NCI-H510A treated with DMSO at 0.1 percent for 48 hours (cell line): ENCODE results near the gene ST3GAL6.
A peak's percentile ranks its signal among the peaks of the same experiment; 100 is the strongest.
"Not testable (repeated sequence)": the region's sequence is repeated elsewhere in the genome, so short reads cannot be mapped to it uniquely, and the experiment has no call there.

Experiments
- DNase-seq: peaks from one replicate; lab custom pipeline; 2025; lab: John Stamatoyannopoulos, UW

ST3GAL6 gene

DNA sequence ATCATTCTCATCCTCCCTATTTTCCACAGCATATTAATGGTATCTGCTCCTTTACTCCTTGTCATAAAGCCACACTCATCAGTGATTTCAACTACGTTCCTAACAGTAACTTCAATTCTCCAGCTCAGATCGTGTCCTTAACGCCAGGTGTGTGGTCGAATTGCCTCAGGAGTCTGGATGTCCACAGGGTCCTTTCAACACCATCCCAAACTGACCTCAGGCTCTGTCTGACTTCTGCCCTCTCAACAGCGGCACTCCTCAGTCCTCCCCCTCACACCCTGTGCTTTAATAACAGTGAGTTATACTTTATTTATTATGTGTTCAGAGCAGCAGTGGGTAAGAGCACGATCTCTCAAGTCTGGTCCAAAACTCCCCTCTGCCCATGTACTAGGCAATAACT, 42.4 kb downstream of the ST3GAL6 start:
- no peak for DNase-seq

DNA sequence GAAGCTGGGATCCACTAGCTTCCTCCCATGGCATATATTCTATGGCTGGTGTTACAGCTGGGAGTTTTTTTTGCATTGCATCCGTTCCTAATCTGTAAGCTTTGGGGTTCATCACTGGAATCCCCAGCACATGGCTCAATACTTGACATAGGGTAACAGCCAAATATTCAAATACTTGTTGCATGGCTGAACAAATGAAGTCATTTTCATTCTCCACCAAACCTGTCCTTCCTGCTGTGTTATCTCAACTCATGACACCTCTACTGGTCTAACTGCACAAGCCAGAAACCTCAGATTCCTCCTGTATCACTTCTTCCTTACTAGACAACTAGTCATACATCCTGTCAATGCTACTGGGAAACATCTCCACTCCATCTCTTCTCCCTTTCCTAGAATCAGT, 43.4 kb downstream of the ST3GAL6 start:
- no peak for DNase-seq

DNA sequence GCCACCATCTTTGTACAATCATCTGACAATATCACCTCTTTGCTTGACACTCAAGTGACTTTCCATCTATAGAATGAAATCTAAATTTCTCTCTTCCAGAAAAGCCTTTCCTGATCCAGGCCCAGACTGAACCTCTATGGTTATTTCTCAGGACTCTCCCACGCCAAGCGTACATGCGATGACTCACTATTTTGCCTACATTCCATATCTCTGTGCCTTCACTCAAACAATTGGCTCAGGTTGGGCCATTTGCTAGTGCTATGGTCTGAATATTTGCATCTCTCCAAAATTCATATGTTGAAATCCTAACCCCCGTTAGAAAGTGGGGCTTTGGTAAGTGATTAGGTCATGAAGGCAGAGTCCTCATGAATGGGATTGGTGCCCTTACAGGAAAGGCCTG, 43.9 kb downstream of the ST3GAL6 start:
- DNase-seq = no peak

DNA sequence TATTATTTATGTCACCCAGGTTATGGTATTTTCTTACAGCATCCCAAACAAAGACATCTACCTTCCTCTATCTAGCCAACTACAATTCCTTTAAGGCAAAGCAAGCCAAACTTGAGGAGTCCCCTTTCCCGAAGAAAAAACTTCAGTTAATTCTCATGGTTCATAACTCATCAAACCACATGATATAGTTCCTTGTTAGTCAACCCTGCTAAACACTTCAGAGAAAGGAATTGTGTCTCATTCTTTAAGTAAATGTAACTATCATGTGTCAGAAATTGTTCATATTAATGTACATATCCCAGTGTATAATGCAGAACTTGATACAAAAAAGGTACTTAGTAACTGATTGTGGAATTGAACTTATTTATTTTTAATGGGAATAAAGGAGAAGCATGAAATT, 44.4 kb downstream of the ST3GAL6 start:
- no peak for DNase-seq

DNA sequence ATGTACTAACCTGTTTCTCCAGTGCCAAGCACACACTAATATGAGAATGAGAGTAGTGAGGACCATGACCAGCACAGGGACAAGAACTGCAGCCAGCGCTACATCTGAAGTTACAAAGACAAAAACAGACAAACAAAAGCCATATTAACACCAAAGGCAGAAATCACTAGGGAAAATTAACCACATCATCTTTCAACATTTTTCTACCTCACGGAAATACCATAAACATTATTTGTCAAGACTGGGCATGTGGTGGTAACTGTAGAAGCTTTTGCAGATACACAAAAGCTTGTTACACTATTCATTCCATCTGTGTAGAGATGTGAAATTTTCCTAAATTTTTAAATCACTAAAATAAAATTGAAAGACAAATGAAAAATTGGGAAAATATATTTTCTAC, 44.9 kb downstream of the ST3GAL6 start:
- DNase-seq = no peak

DNA sequence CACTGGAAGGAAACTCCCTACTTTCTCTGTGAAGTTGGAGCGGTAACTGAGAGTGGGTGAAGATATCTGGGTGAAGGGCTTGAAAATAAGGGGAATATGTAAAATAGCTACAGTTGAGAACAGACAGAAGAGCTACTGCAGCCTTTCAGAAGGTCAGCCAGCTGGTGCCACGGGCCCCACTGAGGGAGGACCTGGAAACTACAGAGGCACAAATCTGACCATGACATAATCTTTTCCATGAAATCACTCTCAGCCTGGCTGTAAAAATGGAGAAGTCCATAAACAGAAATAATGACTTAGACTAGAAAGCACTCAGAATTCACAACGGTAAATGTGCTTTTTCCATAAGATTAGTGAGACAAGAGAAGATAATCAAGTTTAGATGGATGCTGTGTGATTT, 46.4 kb downstream of the ST3GAL6 start:
- DNase-seq = no peak

DNA sequence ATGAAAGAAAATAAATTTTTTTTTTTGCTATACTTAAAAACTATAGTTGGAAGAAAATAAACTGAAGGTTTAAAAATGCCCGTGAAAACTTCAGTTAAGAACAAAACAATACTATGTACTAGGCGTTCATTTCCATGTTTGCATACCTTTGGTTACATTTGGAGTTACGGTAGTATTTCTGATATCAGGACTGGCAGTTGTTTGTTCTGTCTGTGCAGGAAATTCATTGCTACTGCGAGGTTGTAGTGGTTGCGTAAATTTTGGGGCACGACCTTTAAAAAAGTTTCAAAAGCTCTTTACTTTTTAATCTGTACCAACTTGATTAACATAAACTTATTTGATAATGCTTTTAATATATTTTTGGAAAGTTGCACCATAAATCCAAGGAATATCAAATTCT, 47.9 kb downstream of the ST3GAL6 start:
- no peak for DNase-seq

DNA sequence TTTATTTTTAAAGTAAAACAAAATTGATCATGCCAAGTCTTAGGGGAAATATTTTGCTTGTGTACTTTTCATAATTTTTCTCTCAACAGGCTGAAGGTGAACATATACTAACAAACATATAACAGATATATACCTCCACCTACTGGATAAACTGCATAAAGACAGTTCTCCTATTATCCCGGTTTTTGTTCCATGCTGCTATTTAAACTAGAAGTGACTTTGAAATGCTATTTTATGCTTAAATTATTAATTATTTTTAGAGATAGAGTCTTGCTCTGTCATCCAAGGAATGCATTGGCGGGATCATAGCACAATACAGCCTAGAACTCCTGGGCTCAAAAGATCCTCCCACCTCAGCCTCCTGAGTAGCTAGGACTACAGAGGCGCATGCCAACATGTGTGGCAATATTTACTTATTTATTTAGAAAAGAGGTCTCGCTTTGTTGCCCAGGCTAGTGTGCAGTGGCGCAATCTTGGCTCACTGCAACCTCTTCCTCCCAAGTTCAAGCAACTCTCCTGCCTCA, 49.8 kb downstream of the ST3GAL6 start:
- DNase-seq = peak; percentile 21

DNA sequence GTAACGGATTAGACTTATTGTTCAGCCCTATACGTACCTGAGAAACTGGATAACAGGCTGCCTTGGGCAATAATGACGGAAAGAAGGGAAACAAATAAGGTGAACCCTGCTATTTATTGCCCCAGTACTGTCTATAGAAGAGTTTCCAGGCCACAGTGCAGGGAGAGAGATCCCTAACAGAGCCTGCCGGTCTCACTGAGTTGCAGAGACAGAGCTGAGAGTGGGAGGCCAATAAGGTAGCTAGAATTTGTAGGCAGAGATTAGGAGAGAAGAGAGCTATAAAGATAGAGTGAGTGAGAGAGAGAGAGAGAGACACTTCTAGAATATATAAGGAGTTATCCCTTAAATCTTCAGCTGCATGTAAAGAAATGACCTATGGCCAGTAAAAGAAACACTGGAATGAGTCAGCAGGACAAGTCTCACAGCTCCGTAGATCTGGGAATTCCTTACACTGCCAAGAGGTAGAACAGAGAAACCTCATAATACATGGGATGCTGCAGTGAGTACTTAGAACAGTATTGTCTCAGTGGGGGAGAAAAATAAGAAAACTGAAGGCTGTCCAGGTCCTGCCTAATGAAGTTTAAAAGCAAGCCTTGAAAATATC, 51.8 kb downstream of the ST3GAL6 start:
- DNase-seq = no peak

DNA sequence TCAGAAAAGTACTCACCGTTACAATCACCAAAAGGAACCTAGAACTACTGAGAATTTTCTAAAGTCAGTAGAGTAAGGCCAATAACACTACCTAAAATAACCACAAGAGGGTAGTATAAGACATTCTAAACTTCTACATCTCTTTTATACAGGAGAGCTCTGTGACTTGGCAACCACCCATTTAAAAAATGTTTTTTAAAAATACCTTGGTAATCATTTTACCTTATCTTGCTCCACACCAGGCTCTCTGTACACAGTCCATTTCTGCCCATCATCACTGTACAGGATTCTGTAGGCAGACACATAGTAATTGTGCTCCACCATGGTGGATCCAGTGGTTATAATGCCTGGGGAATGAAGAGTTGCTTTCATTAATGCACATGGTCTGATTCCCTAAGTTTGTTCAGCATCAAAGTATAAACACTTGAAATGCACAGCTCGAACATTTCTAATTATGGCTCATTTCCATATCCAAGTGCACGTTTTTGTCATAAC, 54.5 kb downstream of the ST3GAL6 start:
- DNase-seq = peak; percentile 48

DNA sequence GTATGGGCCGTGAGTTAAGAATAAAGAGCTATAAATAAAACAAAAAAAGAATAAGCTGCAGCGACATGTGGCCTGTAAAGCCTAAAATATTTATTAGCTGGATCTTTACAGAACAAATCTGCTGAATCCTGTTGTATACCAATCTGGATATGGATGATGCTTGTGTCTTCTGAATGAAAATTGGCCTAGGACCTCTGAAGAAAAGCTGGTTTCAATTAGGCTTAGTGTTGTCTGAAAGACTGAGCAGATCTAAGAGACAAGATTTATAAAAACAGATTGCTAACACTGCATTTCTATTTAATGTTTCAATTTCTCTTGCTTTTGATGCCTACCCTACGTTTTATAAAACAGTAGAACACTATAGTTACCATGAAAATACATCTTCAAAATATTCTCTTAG, 57.9 kb downstream of the ST3GAL6 start:
- no peak for DNase-seq

DNA sequence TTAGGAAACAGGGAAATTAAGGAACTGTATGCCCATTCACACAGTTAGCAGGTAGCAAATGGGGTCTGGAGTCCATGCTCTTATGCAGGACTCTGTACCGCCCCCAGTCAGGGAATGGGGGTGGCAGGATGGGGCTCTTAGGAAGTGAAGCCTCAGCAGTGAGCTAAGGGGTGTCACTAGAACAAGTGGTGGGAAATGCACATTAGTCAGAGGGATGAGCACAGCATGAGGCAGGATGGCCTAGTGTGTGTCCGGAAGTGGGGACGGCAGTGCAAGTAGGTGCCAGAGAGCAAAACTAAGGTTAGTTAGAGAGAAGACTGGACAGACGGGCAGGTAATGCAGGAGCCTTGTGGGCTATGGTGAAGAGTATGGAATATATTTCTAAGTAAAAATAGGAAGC, 60.7 kb downstream of the ST3GAL6 start:
- DNase-seq = no peak

DNA sequence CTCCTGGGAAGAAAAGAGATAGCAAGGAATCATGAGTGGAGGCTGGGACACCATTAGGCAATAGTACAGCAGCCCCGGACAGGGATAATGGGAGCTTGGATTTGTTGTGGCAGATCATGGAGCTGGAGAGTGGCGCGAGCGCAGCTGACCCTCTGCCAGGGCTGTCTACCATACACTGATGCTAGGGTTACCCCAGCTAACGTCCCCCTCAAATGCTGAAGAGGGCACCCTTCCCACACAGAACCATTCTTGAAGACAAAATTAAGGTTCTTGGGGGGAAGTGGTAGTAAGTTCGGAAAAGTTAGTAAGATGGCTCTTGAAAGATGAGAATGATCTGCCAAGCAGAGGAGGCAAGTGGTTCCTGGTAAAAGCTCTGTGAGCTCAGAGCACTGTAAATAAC, 61.1 kb downstream of the ST3GAL6 start:
- DNase-seq = no peak

DNA sequence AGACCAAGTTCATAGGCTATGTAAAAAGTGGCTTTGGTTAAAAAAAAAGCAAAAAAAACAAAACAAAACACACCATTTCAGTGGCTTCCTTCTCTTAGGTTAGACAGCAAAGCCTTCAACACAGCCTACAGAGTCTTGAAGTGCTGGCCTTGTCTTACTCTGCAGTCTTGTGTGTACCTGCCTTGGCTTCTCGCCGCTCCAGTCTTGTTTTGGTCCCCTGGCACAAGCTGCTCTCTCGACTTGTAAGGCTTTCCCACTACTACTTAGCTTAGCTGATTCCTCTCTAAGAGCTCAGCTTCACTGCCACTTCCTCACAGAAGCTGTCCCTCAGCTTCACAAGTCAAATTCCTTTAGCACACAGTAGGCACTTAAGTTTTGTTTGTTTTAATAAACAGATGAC, 63.0 kb downstream of the ST3GAL6 start:
- no peak for DNase-seq

DNA sequence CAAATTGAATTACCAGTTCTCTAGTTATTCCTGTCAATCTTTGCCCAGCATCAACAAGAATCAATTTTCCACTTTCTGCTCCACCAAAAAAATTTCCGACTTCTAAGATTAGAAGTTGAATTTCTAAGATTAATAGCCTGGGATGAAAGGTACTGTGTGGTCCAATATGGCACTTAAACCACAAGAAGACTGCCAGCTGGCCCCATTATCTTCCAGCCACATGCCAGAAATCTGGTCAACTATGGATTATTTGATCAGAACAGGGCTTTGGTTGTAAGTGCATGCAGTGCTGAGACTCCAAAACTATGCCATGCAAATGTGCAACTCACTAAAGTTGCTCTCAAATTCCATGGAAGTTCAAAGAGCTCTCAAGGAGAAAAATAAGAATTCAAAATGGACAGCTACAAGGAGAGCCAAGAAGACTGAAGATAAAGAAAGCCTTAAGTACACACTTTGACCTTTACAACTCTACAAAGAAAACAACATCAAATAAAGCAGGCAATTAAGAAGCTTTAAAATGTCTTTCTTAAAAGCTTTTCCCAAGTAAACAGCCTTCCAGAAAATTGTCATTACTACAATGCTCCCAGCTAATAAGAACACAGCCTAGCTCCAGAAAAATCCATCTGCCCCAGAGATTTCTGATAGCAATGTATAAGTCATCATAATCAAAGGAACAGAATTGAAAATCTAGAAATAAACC, 64.2 kb downstream of the ST3GAL6 start:
- no peak for DNase-seq

DNA sequence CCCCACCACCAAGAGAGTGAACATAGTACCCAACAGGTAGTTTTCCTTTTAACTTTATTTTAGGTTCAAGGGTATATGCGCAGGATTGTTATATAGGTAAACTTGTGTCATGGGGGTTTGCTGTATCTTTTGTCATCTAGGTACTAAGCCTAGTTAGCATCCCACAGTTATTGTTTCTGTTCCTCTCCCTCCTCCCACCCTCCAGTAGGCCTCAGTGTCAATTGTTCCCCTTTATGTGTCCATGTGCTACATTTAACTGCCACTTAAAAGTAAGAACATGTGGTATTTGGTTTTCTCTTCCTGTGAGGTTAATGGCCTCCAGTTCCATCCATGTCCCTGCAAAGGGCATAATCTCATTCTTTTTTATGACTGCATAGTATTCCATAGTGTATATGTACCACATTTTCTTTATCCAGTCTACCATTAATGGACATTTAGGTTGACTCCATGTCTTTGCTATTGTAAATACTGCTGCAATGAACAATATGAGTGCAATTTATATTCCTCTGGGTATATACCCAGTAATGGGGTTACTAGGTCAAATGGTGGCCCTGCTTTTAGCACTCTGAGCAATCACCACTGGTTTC, 66.2 kb downstream of the ST3GAL6 start:
- DNase-seq = no peak

DNA sequence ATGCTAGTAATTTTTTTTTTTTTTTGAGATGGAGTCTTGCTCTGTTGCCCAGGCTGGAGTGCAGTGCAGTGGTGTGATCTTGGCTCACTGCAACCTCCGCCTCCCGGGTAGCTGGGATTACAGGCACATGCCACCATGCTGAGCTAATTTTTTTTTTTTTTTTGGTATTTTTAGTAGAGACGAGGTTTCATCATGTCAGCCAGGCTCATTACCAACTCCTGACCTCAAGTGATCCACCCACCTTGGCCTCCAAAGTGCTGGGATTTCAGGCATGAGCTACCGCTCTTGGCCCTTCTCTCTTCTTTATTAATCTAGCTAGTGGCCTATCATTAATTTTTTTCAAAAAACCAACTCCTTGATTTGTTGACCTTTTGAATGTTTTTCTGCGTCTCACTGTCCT, 67.9 kb downstream of the ST3GAL6 start:
- not testable (repeated sequence) for DNase-seq

DNA sequence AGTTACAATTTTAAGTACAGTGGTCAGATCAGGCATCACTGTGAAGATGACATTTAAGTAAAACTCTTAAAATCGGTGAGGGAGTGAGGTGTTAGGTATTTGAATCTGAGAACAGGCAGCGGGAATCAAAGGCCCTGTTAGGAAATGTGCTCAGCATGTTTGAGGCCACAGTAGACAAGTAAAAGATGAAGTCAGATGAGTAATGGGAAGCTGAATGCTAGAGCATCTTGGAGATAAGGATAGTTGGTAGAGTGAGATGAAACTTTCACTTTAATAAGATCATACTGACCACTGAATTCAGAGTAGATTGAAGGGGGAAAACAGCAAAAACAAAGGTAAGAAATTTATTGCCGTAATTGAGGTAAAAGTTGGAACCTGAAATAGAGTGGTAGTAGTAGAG, 76.7 kb downstream of the ST3GAL6 start:
- no peak for DNase-seq

DNA sequence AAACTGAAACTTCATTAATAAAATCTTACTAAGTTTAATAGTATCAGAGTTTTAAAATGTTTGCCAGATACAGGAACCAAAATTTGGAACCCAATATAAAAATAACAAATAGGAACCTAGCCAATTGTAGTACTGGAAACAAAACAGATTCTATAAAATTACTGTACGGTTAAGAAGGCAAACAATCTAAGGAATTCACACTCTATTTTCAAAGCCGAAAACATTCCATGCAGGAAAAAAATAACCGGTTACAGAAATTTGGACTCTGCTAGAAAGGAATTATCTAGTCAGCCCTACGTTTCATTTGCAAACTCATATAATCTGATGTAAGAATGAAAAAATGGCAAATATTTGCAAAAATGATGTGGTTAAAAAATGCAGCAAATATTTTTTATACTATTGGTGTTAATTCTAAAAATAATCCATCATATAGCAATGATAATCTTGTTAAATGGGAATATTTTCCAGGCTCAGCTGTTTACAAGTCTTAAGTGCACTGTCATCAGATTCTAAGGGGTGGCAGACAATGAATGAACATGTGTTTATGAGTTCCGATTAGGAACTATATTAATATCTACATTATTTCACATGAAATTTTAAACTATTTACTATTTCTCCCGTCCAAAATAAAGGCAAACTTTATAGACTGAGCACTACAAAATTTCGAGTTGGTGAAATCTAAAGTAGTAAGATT, 80.3 kb downstream of the ST3GAL6 start:
- DNase-seq = no peak
